Stimulated activated CD4-positive, alpha-beta T cell treated with anti-CD3 and anti-CD28 coated beads, TNF-alpha, amount 100 ng/mL, for 24 hours (primary cell): ENCODE results near the gene PIWIL1.

Source experiments
- DNase-seq, 3 experiments: peaks; one replicate each; pipeline ENCODE4 v3.0.0-alpha.2; 2020; ENCODE audit warnings: low read depth in 3 of 3

PIWIL1 gene

GRCh38 chr12:130337488-130338303 is at the start of gene PIWIL1:
TSS of gene PIWIL1 (plus strand) at chr12:130337887. CDS start at chr12:130342592, 4,705 bp downstream.
- DNase-seq, result no peak

- no peak for DNase-seq
These were observed 49.5 kb upstream of the PIWIL1 start for GRCh38 chr12:130288206-130288605.

GRCh38 chr12:130288691-130289090 is 49.0 kb upstream of the PIWIL1 start:
- DNase-seq, result no peak

- no peak for DNase-seq
These were observed 47.6 kb upstream of the PIWIL1 start for GRCh38 chr12:130290114-130290513.

GRCh38 chr12:130298322-130299021 is 39.2 kb upstream of the PIWIL1 start:
- DNase-seq, result no peak

GRCh38 chr12:130299574-130299973 is 38.1 kb upstream of the PIWIL1 start:
- no peak for DNase-seq

- DNase-seq, result no peak
These were observed 37.6 kb upstream of the PIWIL1 start for GRCh38 chr12:130300090-130300489.

GRCh38 chr12:130300737-130301535 is 36.8 kb upstream of the PIWIL1 start:
- no peak for DNase-seq

- DNase-seq, result no peak
These were observed 36.1 kb upstream of the PIWIL1 start for GRCh38 chr12:130301559-130301958.

GRCh38 chr12:130303781-130304180 is 33.9 kb upstream of the PIWIL1 start:
- no peak for DNase-seq

- DNase-seq, result no peak
These were observed 29.8 kb upstream of the PIWIL1 start for GRCh38 chr12:130307859-130308258.

- DNase-seq, result no peak
These were observed 29.3 kb upstream of the PIWIL1 start for GRCh38 chr12:130308393-130308792.

- DNase-seq, result no peak
These were observed 21.4 kb upstream of the PIWIL1 start for GRCh38 chr12:130316251-130316650.

- no peak for DNase-seq
These were observed 17.2 kb upstream of the PIWIL1 start for GRCh38 chr12:130320536-130320935.

GRCh38 chr12:130322263-130322662 is 15.4 kb upstream of the PIWIL1 start:
- no peak for DNase-seq

- DNase-seq, result no peak
These were observed 7.0 kb upstream of the PIWIL1 start for GRCh38 chr12:130330685-130331084.

GRCh38 chr12:130331146-130331545 is 6.5 kb upstream of the PIWIL1 start:
- DNase-seq, result no peak

GRCh38 chr12:130333341-130333740 is 4.3 kb upstream of the PIWIL1 start:
- DNase-seq, result no peak

- no peak for DNase-seq
These were observed 3.3 kb upstream of the PIWIL1 start for GRCh38 chr12:130334399-130334798.

- no peak for DNase-seq
These were observed 2.8 kb upstream of the PIWIL1 start for GRCh38 chr12:130334937-130335336.

GRCh38 chr12:130335517-130336392 is 1.9 kb upstream of the PIWIL1 start:
- DNase-seq, result no peak
